Keratinocyte (primary cell): ENCODE data around the gene HPCAL1.

ENCODE experiments used
- EZH2 ChIP-seq: IDR thresholded peaks from one replicate; pipeline ENCODE4 v1.6.1; 2012; ENCODE audit warnings: inconsistent platforms, mild to moderate bottlenecking, low read length, moderate library complexity
- TF ChIP-seq, protein P1 (sequence below), 3 experiments: IDR thresholded peaks in 1 of 3; conservative IDR thresholded peaks in 1 of 3; optimal IDR thresholded peaks in 1 of 3; 2 replicates in 2 of 3; 3 replicates in 1 of 3; pipeline versions ENCODE3 to v1.5.1; 2011; ENCODE audit warnings: low read length in 3 of 3, mild to moderate bottlenecking in 3 of 3, moderate library complexity in 2 of 3, control low read depth in 1 of 3, inconsistent platforms in 1 of 3; ENCODE audit not compliant: insufficient read depth in 2 of 3; ENCODE audit errors: extremely low read depth in 1 of 3

DNA sequence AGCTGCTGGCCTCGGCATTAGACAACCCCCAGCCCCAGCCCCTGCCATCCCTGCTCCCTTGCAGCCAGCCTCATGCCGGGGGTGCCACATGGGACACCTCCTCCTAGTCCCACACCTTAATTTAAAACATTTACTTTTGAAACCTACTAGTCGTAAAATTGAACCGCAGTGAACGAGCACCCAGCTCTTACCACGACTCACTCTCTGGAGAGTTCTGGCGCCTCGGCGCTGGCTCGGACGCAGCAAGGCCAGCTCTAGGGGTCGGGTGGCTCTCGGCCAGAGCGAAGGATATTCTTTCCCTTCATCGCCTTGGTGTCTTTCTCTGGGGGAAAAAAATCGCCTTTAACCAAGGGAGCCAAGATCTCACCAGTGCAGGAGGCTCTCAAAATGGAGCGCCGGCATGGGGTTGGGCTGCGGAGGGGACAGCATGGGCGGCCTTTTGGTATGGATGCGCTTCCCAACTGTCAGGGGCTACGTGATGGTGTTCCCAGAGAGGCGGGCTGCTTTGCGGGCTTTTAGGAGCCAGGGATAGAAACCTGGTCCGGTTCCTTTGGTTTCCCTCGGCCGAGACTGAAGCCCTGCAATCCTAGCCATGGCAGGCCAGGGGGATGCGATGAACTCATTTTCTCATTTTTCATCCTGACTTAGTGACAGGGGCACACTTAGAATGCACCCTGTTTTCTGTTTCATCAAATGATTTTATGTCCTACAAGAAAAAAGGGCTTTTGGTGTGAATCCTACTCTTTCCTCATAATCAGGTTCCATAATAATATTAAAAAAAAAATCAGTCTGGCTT is 2.0 kb downstream of the HPCAL1 start:
- TF ChIP-seq, protein P1, sequence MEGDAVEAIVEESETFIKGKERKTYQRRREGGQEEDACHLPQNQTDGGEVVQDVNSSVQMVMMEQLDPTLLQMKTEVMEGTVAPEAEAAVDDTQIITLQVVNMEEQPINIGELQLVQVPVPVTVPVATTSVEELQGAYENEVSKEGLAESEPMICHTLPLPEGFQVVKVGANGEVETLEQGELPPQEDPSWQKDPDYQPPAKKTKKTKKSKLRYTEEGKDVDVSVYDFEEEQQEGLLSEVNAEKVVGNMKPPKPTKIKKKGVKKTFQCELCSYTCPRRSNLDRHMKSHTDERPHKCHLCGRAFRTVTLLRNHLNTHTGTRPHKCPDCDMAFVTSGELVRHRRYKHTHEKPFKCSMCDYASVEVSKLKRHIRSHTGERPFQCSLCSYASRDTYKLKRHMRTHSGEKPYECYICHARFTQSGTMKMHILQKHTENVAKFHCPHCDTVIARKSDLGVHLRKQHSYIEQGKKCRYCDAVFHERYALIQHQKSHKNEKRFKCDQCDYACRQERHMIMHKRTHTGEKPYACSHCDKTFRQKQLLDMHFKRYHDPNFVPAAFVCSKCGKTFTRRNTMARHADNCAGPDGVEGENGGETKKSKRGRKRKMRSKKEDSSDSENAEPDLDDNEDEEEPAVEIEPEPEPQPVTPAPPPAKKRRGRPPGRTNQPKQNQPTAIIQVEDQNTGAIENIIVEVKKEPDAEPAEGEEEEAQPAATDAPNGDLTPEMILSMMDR (optimal IDR thresholded peaks at IDR 0.05 in 1 of 3, IDR thresholded peaks at IDR 0.05 in 1 of 3, conservative IDR thresholded peaks at IDR 0.05 in 1 of 3; ENCODE audit: extremely low read depth in 1 of 3, insufficient read depth in 2 of 3, low read length in 3 of 3): no peak
- TF ChIP-seq EZH2: no peak
